Esophagus squamous epithelium (tissue), 4 donors: ENCODE measurements around the gene MORN1.

ENCODE experiments used
- CTCF ChIP-seq, 6 experiments: fragments of 450-650 bp in 4 of 6; fragments of 200-600 bp in 2 of 6; sonication (generic) in 2 of 6; IDR thresholded peaks; one replicate each; pipeline ENCODE4 v1.5.1; 2016 to 2019; ENCODE audit warnings: antibody characterized with exemption in 6 of 6, mild to moderate bottlenecking in 4 of 6, moderate library complexity in 4 of 6
- POLR2A ChIP-seq, 4 donors: fragments of 450-650 bp; IDR thresholded peaks; one replicate each; pipeline ENCODE4 v1.6.1; 2017; ENCODE audit warnings: antibody characterized with exemption in 4 of 4, mild to moderate bottlenecking in 4 of 4, moderate library complexity in 3 of 4

- TF ChIP-seq CTCF (IDR thresholded peaks at IDR 0.05) (no peak), POLR2A (IDR thresholded peaks at IDR 0.05) (no peak)
Measured at GRCh38 chr1:2396476-2396875, 5.1 kb upstream of the MORN1 start.
